Smooth muscle cell (in vitro differentiated cells): ENCODE results near the gene SMAD2. TPM values are rescaled to one million over a fixed set of nuclear protein-coding genes. Genes with fewer than 3 reads are reported as not detected.

ENCODE experiments used
- DNase-seq: peaks from one replicate; lab custom pipeline; 2025; ENCODE audit not compliant: unreplicated experiment; lab: John Stamatoyannopoulos, UW
- H2AFZ ChIP-seq: fragments of 200-600 bp; sonication (generic); 2 replicates; pipeline ENCODE4 v1.6.0; 2016; ENCODE audit warnings: antibody characterized with exemption, low read depth, mild to moderate bottlenecking
- H3F3A ChIP-seq: fragments of 200-600 bp; sonication (generic); 2 replicates; pipeline ENCODE4 v1.6.0; 2017; ENCODE audit warnings: antibody characterized with exemption, low read depth
- H3K27ac ChIP-seq: fragments of 200-600 bp; sonication (generic); 2 replicates; pipeline ENCODE4 v1.5.1; 2016; ENCODE audit warnings: low read depth, mild to moderate bottlenecking
- H3K27me3 ChIP-seq: fragments of 200-600 bp; sonication (generic); 2 replicates; pipeline ENCODE4 v1.6.1; 2016; ENCODE audit warnings: low read depth, mild to moderate bottlenecking
- H3K36me3 ChIP-seq: fragments of 200-600 bp; sonication (generic); 2 replicates; pipeline ENCODE4 v1.5.1; 2016; ENCODE audit warnings: low read depth
- H3K4me1 ChIP-seq: fragments of 200-600 bp; sonication (generic); 2 replicates; pipeline ENCODE4 v1.5.1; 2016; ENCODE audit warnings: low read depth
- H3K4me2 ChIP-seq: fragments of 200-600 bp; sonication (generic); 2 replicates; pipeline ENCODE4 v1.6.0; 2016; ENCODE audit warnings: mild to moderate bottlenecking
- H3K4me3 ChIP-seq: fragments of 200-600 bp; sonication (generic); 2 replicates; pipeline ENCODE4 v1.5.1; 2016; ENCODE audit warnings: mild to moderate bottlenecking
- H3K79me2 ChIP-seq: fragments of 200-600 bp; sonication (generic); 2 replicates; pipeline ENCODE4 v1.6.0; 2016; ENCODE audit warnings: low read depth, mild to moderate bottlenecking
- H3K9ac ChIP-seq: fragments of 200-600 bp; sonication (generic); 2 replicates; pipeline ENCODE4 v1.6.0; 2016; ENCODE audit warnings: low read depth
- H3K9me3 ChIP-seq: fragments of 200-600 bp; sonication (generic); replicated peaks from 2 replicates; pipeline ENCODE4 v1.5.1; 2016; ENCODE audit warnings: low read depth
- H4K20me1 ChIP-seq: fragments of 200-600 bp; sonication (generic); 2 replicates; pipeline ENCODE4 v1.6.0; 2016; ENCODE audit warnings: low read depth
- WGBS: methylation state at CpG from one replicate; pipeline ENCODE4 v1.1.7; 2016; ENCODE audit warnings: low lambda C conversion rate; 5-methylcytosine and 5-hydroxymethylcytosine counted together
- polyA plus RNA-seq: library from polyadenylated mRNA; unstranded; fragments of >200 nt; fragmentation: Nextera tagmentation; extraction: Ambion mirVana; gene quantifications from 2 replicates; pipeline ENCODE4 v1.2.1, GENCODE V29; 2016
- total RNA-seq: library from RNA; depleted of rRNA; stranded (reverse); fragments of >200 nt; gene quantifications from 2 replicates; pipeline ENCODE4 v1.2.3, GENCODE V29; 2014
- TF ChIP-seq, protein P1 (sequence below): fragments of 200-600 bp; sonication (generic); IDR thresholded peaks from 2 replicates; pipeline ENCODE4 v1.5.1; 2017; ENCODE audit warnings: borderline replicate concordance, mild to moderate bottlenecking, antibody characterized with exemption; ENCODE audit not compliant: insufficient read depth, poor library complexity, severe bottlenecking

Gene SMAD2
- total and polyA plus RNA-seq, 2 experiments from 2014 or later = 63.8 to 120 TPM

DNA sequence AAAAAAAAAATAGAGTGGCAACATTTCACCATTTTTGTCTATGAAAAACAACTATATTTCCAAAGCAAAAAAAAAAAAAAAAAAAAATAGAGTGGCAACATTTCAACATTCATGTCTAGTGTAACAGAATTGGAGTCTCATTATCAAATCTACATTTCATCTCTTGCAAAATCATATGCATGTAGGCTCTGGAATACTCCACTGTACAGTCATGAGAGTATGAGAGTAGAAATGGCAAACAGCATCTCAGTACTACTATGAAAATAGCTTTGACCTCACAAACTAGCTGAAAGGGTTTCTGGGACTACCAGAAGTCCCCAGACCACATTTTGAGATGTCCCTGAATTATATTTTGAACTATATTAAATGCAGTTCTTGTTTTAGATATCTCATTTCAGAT, 82.8 kb downstream of the SMAD2 start:
- no peak overlapping the region for H3K9ac ChIP-seq
- H3K4me3 ChIP-seq = no peak overlapping the region
- H3K27me3 ChIP-seq = no peaks in the 10 kb centered on the region
- TF ChIP-seq, protein P1, sequence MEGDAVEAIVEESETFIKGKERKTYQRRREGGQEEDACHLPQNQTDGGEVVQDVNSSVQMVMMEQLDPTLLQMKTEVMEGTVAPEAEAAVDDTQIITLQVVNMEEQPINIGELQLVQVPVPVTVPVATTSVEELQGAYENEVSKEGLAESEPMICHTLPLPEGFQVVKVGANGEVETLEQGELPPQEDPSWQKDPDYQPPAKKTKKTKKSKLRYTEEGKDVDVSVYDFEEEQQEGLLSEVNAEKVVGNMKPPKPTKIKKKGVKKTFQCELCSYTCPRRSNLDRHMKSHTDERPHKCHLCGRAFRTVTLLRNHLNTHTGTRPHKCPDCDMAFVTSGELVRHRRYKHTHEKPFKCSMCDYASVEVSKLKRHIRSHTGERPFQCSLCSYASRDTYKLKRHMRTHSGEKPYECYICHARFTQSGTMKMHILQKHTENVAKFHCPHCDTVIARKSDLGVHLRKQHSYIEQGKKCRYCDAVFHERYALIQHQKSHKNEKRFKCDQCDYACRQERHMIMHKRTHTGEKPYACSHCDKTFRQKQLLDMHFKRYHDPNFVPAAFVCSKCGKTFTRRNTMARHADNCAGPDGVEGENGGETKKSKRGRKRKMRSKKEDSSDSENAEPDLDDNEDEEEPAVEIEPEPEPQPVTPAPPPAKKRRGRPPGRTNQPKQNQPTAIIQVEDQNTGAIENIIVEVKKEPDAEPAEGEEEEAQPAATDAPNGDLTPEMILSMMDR = no peak
- no peak overlapping the region for H3K27ac ChIP-seq
- H3F3A ChIP-seq = no peaks in the 10 kb centered on the region
- no peaks in the 10 kb centered on the region for H3K4me1 ChIP-seq
- H3K4me2 ChIP-seq = no peak overlapping the region
- H3K9me3 ChIP-seq = no peaks in the 10 kb centered on the region
- H3K79me2 ChIP-seq = peaks cover 7% of the 10 kb centered on the region
- H4K20me1 ChIP-seq = peaks cover 22% of the 10 kb centered on the region
- DNase-seq = no peak
- peaks cover 15% of the 10 kb centered on the region for H3K36me3 ChIP-seq
- no peak overlapping the region for H2AFZ ChIP-seq

DNA sequence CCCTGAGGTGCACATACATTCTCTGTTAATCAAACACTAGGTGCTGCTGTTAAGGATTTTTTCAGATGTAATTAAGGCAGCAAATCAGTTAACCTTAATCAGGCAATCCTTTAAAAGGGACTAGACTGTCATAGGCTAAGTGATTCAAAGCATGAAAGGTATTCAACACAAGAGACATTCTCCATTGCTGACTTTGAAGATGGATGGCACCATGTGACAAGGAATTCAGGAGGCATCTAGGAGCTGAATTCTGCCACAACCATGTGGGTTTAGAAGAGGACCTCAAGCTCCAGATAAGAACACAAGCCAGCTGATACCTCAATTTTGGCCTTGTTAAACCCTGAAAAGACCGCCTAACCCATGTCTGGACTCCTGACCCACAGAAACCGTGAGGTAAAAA, 84.0 kb downstream of the SMAD2 start:
- Histone ChIP-seq H3K9me3 (no peaks in the 10 kb centered on the region), H3K79me2 (peaks cover 7% of the 10 kb centered on the region), H2AFZ (no peak overlapping the region), H3K27me3 (no peaks in the 10 kb centered on the region), H3K36me3 (peaks cover 22% of the 10 kb centered on the region), H3K4me1 (no peaks in the 10 kb centered on the region), H3K27ac (no peak overlapping the region), H3K4me3 (no peak overlapping the region), H3K4me2 (no peak overlapping the region), H4K20me1 (peaks cover 22% of the 10 kb centered on the region), H3F3A (peaks cover 4% of the 10 kb centered on the region), H3K9ac (no peak overlapping the region)
- TF ChIP-seq, protein P1 = no peak
- DNase-seq = no peak
- WGBS = 88% methylated on average over 2 of the region's 2 CpGs

DNA sequence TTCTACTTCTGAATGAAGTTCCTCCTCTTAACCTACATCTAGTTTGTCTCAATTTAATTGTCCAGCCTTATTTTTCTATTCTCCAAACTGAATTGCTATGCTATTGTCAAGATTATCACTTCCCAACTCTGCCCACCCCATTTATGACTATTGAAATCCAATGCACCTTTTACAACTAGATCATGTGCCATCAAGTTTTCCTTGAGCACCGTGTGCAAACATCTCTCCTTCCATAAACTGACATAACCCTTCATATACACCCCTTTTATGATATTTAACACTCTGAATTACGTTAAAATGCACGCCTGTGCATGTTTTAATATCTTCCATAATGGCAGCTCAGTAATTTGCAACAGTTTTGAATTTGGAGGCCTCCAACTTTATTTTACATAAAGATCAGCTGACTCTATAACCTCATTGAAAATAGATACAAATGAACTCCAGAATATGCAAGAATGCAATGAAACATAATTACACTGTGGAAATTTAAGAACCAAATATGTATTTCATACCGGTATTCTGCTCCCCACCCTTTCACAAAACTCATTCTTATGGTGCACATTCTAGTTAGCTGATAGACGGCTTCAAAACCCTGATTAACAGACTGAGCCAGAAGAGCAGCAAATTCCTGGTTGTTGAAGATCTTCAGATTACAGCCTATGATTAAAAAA, 85.5 kb downstream of the SMAD2 start:
- no peaks in the 10 kb centered on the region for H3K27me3 ChIP-seq
- peaks cover 22% of the 10 kb centered on the region for H4K20me1 ChIP-seq
- H3K9ac ChIP-seq = no peak overlapping the region
- H3K27ac ChIP-seq = no peak overlapping the region
- H3K9me3 ChIP-seq = no peaks in the 10 kb centered on the region
- WGBS = 98% methylated on average over 5 of the region's 5 CpGs
- TF ChIP-seq, protein P1 = no peak
- peaks cover 7% of the 10 kb centered on the region for H3K79me2 ChIP-seq
- H3F3A ChIP-seq = peaks cover 6% of the 10 kb centered on the region
- H3K4me1 ChIP-seq = no peaks in the 10 kb centered on the region
- no peak overlapping the region for H3K4me2 ChIP-seq
- no peak overlapping the region for H3K4me3 ChIP-seq
- H2AFZ ChIP-seq = no peak overlapping the region
- no peak for DNase-seq
- H3K36me3 ChIP-seq = peaks cover 28% of the 10 kb centered on the region

DNA sequence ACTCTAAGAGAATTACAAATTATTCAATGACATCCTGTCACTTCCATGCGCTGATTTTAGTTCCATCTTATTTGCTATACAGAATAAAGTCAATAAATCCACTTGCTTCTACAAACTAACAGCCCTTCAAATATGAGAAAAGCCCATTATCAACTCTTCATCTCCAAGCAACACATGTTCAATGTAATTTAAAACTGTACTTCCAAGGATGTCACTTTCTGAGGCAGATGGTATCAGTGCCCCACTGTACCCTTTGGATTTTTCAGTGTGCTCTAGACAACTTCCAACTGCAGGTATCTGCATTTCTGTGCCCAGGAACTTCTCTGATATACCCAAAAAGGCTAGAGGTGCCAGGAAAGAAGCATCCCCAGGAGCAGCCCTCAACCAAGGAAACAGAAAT, 87.6 kb downstream of the SMAD2 start:
- no peak overlapping the region for H3K27ac ChIP-seq
- TF ChIP-seq, protein P1 = no peak
- H2AFZ ChIP-seq = no peak overlapping the region
- WGBS = 100% methylated on average over 1 of the region's 1 CpG
- no peak overlapping the region for H3K9ac ChIP-seq
- H4K20me1 ChIP-seq = peaks cover 22% of the 10 kb centered on the region
- DNase-seq = no peak
- H3K4me3 ChIP-seq = no peak overlapping the region
- H3K9me3 ChIP-seq = no peaks in the 10 kb centered on the region
- no peaks in the 10 kb centered on the region for H3K27me3 ChIP-seq
- no peaks in the 10 kb centered on the region for H3K4me1 ChIP-seq
- peaks cover 40% of the 10 kb centered on the region for H3K36me3 ChIP-seq
- no peak overlapping the region for H3K4me2 ChIP-seq
- H3K79me2 ChIP-seq = peaks cover 7% of the 10 kb centered on the region
- H3F3A ChIP-seq = peaks cover 6% of the 10 kb centered on the region
